Activated naive CD4-positive, alpha-beta T cell treated with anti-CD3 and anti-CD28 coated beads for 36 hours (primary cell): ENCODE data around the gene SAT1. TPM values are rescaled to one million over a fixed set of nuclear protein-coding genes. Genes with fewer than 3 reads are reported as not detected.

Source experiments
- CTCF ChIA-PET: fragments of 350-600 bp; sonication (Branson Sonifier 250); formaldehyde crosslinking; loops from one replicate; lab custom pipeline; 2021; ENCODE audit warnings: antibody characterized with exemption; lab: Charles Lee
- DNase-seq: peaks from one replicate; pipeline ENCODE4 v3.0.0-alpha.2; 2020
- H3K27ac Mint-ChIP-seq: one replicate; pipeline ENCODE4 v1.8.0; 2021; ENCODE audit warnings: mild to moderate bottlenecking, mixed read lengths
- H3K27me3 Mint-ChIP-seq: one replicate; pipeline ENCODE4 v1.8.0; 2021; ENCODE audit warnings: low read depth, mixed read lengths
- H3K36me3 Mint-ChIP-seq: one replicate; pipeline ENCODE4 v1.8.0; 2021; ENCODE audit warnings: low read depth, mixed read lengths
- H3K4me1 Mint-ChIP-seq: one replicate; pipeline ENCODE4 v1.8.0; 2021; ENCODE audit warnings: low read depth, mixed read lengths
- H3K4me3 Mint-ChIP-seq: one replicate; pipeline ENCODE4 v1.8.0; 2021; ENCODE audit warnings: mild to moderate bottlenecking, moderate library complexity, mixed read lengths
- H3K9me3 Mint-ChIP-seq: one replicate; pipeline ENCODE4 v1.8.0; 2021; ENCODE audit warnings: mixed read lengths
- intact Hi-C: fragments of 100-400 bp; cut with micrococcal nuclease; formaldehyde crosslinking; loops from one replicate; pipeline ENCODE4 v1.15.1; 2023
- total RNA-seq, 2 experiments: library from RNA; stranded (reverse); gene quantifications; one replicate each; pipeline ENCODE4 v1.2.3, GENCODE V29; 2021

Gene SAT1
- total RNA-seq, 2 experiments from 2014 or later = 629 to 649 TPM

DNA sequence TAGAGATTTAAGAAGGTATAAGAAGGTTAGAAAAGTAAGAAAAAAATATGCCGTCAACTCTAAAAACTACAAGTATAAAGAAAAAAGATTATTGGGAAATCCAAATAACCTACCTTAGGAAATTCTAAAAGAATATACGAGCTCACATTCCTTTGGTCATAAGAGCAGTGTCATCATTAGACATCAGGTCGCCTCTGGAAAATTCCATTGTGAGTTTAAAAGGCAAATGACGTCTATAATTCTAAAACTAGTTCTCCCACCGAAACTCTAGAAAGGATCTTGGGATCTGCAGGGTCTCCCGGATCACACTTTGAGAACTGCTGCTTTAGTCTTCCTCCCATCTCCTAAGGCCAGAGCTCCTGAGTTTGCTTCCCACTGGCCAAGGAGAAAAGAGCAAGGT is 518 bp upstream of the SAT1 start:
- no peaks in the 10 kb centered on the region for H3K27me3 Mint-ChIP-seq
- peaks cover 34% of the 10 kb centered on the region for H3K36me3 Mint-ChIP-seq
- H3K4me1 Mint-ChIP-seq = peaks cover 29% of the 10 kb centered on the region
- CTCF ChIA-PET = interaction anchor here (0.8 to 4.9 kb wide), 8 partner anchors 9 to 271 kb away, joined by 3 to 58 read pairs (median 4); no protein-coding TSS in a partner anchor
- DNase-seq = no peak
- H3K4me3 Mint-ChIP-seq = peak overlapping the region; percentile 84
- H3K27ac Mint-ChIP-seq = peak overlapping the region; percentile 95
- intact Hi-C loops = loop anchor here (1.0 to 5.0 kb wide), 6 partner anchors 45 to 1855 kb away; partner anchors contain the start of gene APOO
- H3K9me3 Mint-ChIP-seq = no peaks in the 10 kb centered on the region

- H3K4me3 Mint-ChIP-seq = peak overlapping the region; percentile 84
- DNase-seq = peak; percentile 9
- intact Hi-C loops = loop anchor here (1.0 to 5.0 kb wide), 10 partner anchors 85 to 1857 kb away; no protein-coding TSS in a partner anchor
- H3K27ac Mint-ChIP-seq = peak overlapping the region; percentile 95
- peaks cover 29% of the 10 kb centered on the region for H3K4me1 Mint-ChIP-seq
- CTCF ChIA-PET = interaction anchor here (0.7 to 4.9 kb wide), 9 partner anchors 27 to 270 kb away, joined by 3 to 58 read pairs (median 3); no protein-coding TSS in a partner anchor
- peaks cover 34% of the 10 kb centered on the region for H3K36me3 Mint-ChIP-seq
- H3K9me3 Mint-ChIP-seq = no peaks in the 10 kb centered on the region
- no peaks in the 10 kb centered on the region for H3K27me3 Mint-ChIP-seq
Observed at GRCh38 chrX:23783589-23784469, 856 bp downstream of the SAT1 start.

- Mint-ChIP-seq H3K36me3 (peaks cover 34% of the 10 kb centered on the region), H3K27me3 (no peaks in the 10 kb centered on the region), H3K9me3 (no peaks in the 10 kb centered on the region), H3K27ac (peak overlapping the region; percentile 95), H3K4me1 (peaks cover 29% of the 10 kb centered on the region), H3K4me3 (peak overlapping the region; percentile 84)
- CTCF ChIA-PET = interaction anchor here (0.7 to 4.9 kb wide), 4 partner anchors 27 to 117 kb away, joined by 3 to 58 read pairs (median 6); no protein-coding TSS in a partner anchor
- DNase-seq = peak; percentile 21
- intact Hi-C loops = loop anchor here (1.0 to 5.0 kb wide), 4 partner anchors 175 to 1857 kb away; no protein-coding TSS in a partner anchor
Observed at GRCh38 chrX:23784470-23785331, 1.7 kb downstream of the SAT1 start.

DNA sequence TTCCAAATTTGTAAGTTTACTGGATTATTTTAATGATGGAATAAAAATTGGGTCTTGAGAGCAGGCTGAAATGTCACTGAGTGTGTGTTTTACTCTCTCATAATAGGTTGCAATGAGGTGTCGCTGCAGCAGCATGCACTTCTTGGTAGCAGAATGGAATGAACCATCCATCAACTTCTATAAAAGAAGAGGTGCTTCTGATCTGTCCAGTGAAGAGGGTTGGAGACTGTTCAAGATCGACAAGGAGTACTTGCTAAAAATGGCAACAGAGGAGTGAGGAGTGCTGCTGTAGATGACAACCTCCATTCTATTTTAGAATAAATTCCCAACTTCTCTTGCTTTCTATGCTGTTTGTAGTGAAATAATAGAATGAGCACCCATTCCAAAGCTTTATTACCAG is 2.6 kb downstream of the SAT1 start:
- no peak for DNase-seq
- no peaks in the 10 kb centered on the region for H3K27me3 Mint-ChIP-seq
- intact Hi-C loops = no loop called here
- CTCF ChIA-PET = interaction anchor here (4.9 kb wide), 1 partner anchor 116 kb away, joined by 58 read pairs; no protein-coding TSS in a partner anchor
- peak overlapping the region; percentile 84 for H3K4me3 Mint-ChIP-seq
- peaks cover 34% of the 10 kb centered on the region for H3K36me3 Mint-ChIP-seq
- H3K4me1 Mint-ChIP-seq = peaks cover 29% of the 10 kb centered on the region
- H3K27ac Mint-ChIP-seq = peak overlapping the region; percentile 95
- H3K9me3 Mint-ChIP-seq = no peaks in the 10 kb centered on the region

DNA sequence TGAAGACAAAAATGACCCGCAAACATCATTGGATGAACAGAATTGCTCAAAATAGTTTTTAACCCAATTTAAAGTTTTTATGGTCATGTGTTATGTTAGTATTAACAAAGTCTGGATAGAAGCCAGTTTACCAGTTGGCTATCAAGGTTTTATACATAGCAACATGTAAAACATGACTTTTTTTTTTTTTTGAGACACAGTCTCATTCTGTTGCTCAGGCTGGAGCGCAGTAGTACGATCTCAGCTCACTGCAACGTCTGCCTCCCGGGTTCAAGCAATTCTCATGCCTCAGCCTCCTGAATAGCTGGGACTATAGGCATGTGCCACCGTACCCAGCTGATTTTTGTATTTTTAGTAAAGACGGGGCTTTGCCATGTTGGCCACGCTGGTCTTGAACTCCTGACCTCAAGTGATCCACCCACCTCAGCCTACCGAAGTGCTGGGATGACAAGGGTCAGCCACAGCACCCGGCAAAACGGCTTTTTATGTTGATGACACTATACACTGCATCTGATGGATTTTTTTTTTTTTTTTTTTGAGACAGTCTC is 3.4 kb downstream of the SAT1 start:
- no peak overlapping the region for H3K27ac Mint-ChIP-seq
- peaks cover 23% of the 10 kb centered on the region for H3K4me1 Mint-ChIP-seq
- intact Hi-C loops = no loop called here
- CTCF ChIA-PET = interaction anchor here (1.0 kb wide), 1 partner anchor 90 kb away, joined by 4 read pairs; no protein-coding TSS in a partner anchor
- peak; percentile 11 for DNase-seq
- H3K36me3 Mint-ChIP-seq = peaks cover 34% of the 10 kb centered on the region
- peak overlapping the region; percentile 15 for H3K4me3 Mint-ChIP-seq
- no peaks in the 10 kb centered on the region for H3K9me3 Mint-ChIP-seq
- no peaks in the 10 kb centered on the region for H3K27me3 Mint-ChIP-seq

GRCh38 chrX:23787745-23788118 is 4.8 kb downstream of the SAT1 start:
- intact Hi-C loops = no loop called here
- H3K36me3 Mint-ChIP-seq = peaks cover 34% of the 10 kb centered on the region
- CTCF ChIA-PET = no interaction called here
- H3K9me3 Mint-ChIP-seq = no peaks in the 10 kb centered on the region
- H3K4me3 Mint-ChIP-seq = no peak overlapping the region
- no peak overlapping the region for H3K27ac Mint-ChIP-seq
- peaks cover 17% of the 10 kb centered on the region for H3K4me1 Mint-ChIP-seq
- DNase-seq = no peak
- H3K27me3 Mint-ChIP-seq = no peaks in the 10 kb centered on the region

DNA sequence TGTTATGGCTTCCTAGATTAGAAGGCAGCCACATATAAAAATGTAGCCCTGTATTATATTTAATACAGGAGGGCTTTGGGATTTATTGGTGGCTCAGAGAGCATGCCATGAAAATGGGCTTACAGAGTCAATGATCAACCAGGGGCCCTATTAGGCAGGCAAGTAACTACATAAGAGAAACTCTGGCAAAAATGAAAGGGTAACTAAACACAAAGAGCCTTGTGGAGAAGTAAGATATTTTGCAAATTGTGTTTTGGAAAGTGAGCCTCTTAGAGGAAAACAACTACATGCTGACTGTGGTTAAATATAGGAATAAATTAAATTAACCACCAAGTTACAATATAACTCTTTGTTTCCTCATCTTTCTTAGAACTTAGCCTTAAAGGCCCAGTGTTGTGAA is 5.5 kb downstream of the SAT1 start:
- Mint-ChIP-seq H3K9me3 (no peaks in the 10 kb centered on the region), H3K4me3 (no peak overlapping the region), H3K27me3 (no peaks in the 10 kb centered on the region), H3K4me1 (peaks cover 17% of the 10 kb centered on the region), H3K36me3 (peaks cover 30% of the 10 kb centered on the region), H3K27ac (no peak overlapping the region)
- CTCF ChIA-PET = no interaction called here
- intact Hi-C loops = no loop called here
- no peak for DNase-seq

GRCh38 chrX:23788946-23789345 is 6.0 kb downstream of the SAT1 start:
- H3K9me3 Mint-ChIP-seq = no peaks in the 10 kb centered on the region
- H3K4me3 Mint-ChIP-seq = no peak overlapping the region
- intact Hi-C loops = no loop called here
- H3K36me3 Mint-ChIP-seq = peaks cover 26% of the 10 kb centered on the region
- H3K27me3 Mint-ChIP-seq = no peaks in the 10 kb centered on the region
- no peak for DNase-seq
- peaks cover 17% of the 10 kb centered on the region for H3K4me1 Mint-ChIP-seq
- CTCF ChIA-PET = interaction anchor here (1.3 kb wide), 1 partner anchor 112 kb away, joined by 4 read pairs; no protein-coding TSS in a partner anchor
- no peak overlapping the region for H3K27ac Mint-ChIP-seq

- peaks cover 13% of the 10 kb centered on the region for H3K4me1 Mint-ChIP-seq
- no peak overlapping the region for H3K4me3 Mint-ChIP-seq
- CTCF ChIA-PET = interaction anchor here (1.3 kb wide), 1 partner anchor 112 kb away, joined by 4 read pairs; no protein-coding TSS in a partner anchor
- DNase-seq = no peak
- intact Hi-C loops = no loop called here
- peaks cover 20% of the 10 kb centered on the region for H3K36me3 Mint-ChIP-seq
- no peaks in the 10 kb centered on the region for H3K9me3 Mint-ChIP-seq
- no peak overlapping the region for H3K27ac Mint-ChIP-seq
- no peaks in the 10 kb centered on the region for H3K27me3 Mint-ChIP-seq
Observed at GRCh38 chrX:23789386-23790154, 6.6 kb downstream of the SAT1 start.

GRCh38 chrX:23790155-23790497 is 7.2 kb downstream of the SAT1 start:
- Mint-ChIP-seq H3K4me1 (peaks cover 8% of the 10 kb centered on the region), H3K4me3 (no peak overlapping the region), H3K27ac (no peak overlapping the region), H3K9me3 (no peaks in the 10 kb centered on the region), H3K27me3 (no peaks in the 10 kb centered on the region), H3K36me3 (peaks cover 14% of the 10 kb centered on the region)
- intact Hi-C loops = no loop called here
- CTCF ChIA-PET = interaction anchor here (1.3 kb wide), 1 partner anchor 111 kb away, joined by 4 read pairs; no protein-coding TSS in a partner anchor
- DNase-seq = no peak

DNA sequence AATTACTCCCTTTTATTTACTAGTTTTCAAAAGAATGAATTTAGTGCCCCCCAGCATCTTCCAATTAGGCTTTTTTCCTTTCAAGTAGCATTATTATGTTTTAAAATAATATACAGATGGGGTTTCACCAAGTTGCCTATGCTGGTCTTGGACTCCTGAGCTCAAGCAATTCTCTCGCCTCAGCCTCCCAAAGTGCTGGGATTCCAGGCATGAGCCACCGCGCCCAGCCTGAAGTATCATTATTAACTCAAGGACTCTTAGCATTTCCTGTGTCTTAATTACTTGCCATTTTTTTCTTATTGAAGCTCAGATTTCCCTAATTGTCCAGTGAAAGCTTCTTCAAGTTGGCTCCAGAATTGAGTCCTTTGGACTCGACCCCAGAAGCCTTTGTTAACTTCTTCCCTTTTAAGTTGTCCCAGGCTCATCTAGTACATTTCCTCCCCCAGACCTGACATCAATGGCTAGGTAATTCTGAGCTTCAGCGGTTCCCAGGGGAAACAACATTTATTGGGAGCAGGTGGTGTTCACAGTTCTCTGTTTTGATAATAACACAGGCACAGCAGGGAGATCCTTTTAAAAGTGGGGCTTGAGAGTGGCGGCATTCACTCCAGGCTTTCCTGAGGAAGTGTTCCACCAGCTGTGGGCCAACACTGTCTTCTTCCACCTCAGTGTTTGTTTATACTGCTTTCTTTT is 10.0 kb downstream of the SAT1 start:
- no peaks in the 10 kb centered on the region for H3K9me3 Mint-ChIP-seq
- H3K36me3 Mint-ChIP-seq = no peaks in the 10 kb centered on the region
- no peak for DNase-seq
- CTCF ChIA-PET = no interaction called here
- no peak overlapping the region for H3K4me3 Mint-ChIP-seq
- intact Hi-C loops = no loop called here
- H3K4me1 Mint-ChIP-seq = peaks cover 3% of the 10 kb centered on the region
- no peaks in the 10 kb centered on the region for H3K27me3 Mint-ChIP-seq
- no peak overlapping the region for H3K27ac Mint-ChIP-seq
